OCI-LY7 (cell line): ENCODE data around the gene OR6Q1. TPM values are rescaled to one million over a fixed set of nuclear protein-coding genes. Genes with fewer than 3 reads are reported as not detected.

Experiments
- BruUV-seq: library from RNA; stranded (reverse); fragments of 400-500 nt; replicated peaks from 2 replicates; lab custom pipeline; 2021; lab: Mats Ljungman, UMichigan
- CTCF ChIA-PET: fragments of 300-600 bp; sonication (Branson Sonifier 250); formaldehyde crosslinking; loops from one replicate; lab custom pipeline; 2022; ENCODE audit warnings: antibody characterized with exemption; ENCODE audit not compliant: unreplicated experiment; lab: Charles Lee
- POLR2A ChIA-PET: fragments of 300-600 bp; sonication (Branson Sonifier 250); formaldehyde crosslinking; loops from one replicate; lab custom pipeline; 2022; ENCODE audit warnings: antibody characterized with exemption; lab: Charles Lee
- DNase-seq: peaks from one replicate; pipeline ENCODE4 v3.0.0-alpha.2; 2015; ENCODE audit warnings: low spot score
- H2AFZ ChIP-seq: fragments of 200-600 bp; sonication (generic), shearing (Covaris generic); 2 replicates; pipeline ENCODE4 v1.6.1; 2014; ENCODE audit warnings: mild to moderate bottlenecking, antibody characterized with exemption, low read length, moderate library complexity
- H3K27ac ChIP-seq: fragments of 200-600 bp; sonication (generic); 2 replicates; pipeline ENCODE4 v1.5.1; 2014; ENCODE audit warnings: mixed run types, low read depth, mild to moderate bottlenecking, moderate library complexity, low read length, inconsistent platforms; ENCODE audit not compliant: poor library complexity, severe bottlenecking
- H3K36me3 ChIP-seq: fragments of 200-600 bp; sonication (generic); 2 replicates; pipeline ENCODE4 v1.6.1; 2014; ENCODE audit warnings: mild to moderate bottlenecking, antibody characterized with exemption, low read length, moderate library complexity, mixed read lengths; ENCODE audit not compliant: insufficient read depth
- H3K4me1 ChIP-seq: fragments of 200-600 bp; sonication (generic); 2 replicates; pipeline ENCODE4 v1.5.1; 2014; ENCODE audit warnings: mild to moderate bottlenecking, low read length; ENCODE audit not compliant: insufficient read depth, poor library complexity, severe bottlenecking
- H3K4me2 ChIP-seq: fragments of 200-600 bp; sonication (generic); 2 replicates; pipeline ENCODE4 v1.6.1; 2014; ENCODE audit warnings: mild to moderate bottlenecking, low read length
- H3K4me3 ChIP-seq: fragments of 200-600 bp; sonication (generic); 2 replicates; pipeline ENCODE4 v1.5.1; 2014; ENCODE audit warnings: mild to moderate bottlenecking, low read depth, low read length; ENCODE audit not compliant: poor library complexity, severe bottlenecking
- H3K79me2 ChIP-seq: fragments of 200-600 bp; sonication (generic); 2 replicates; pipeline ENCODE4 v1.6.1; 2016; ENCODE audit warnings: low read depth, mild to moderate bottlenecking, low read length, moderate library complexity, mixed read lengths; ENCODE audit not compliant: insufficient read depth
- H3K9me2 ChIP-seq: fragments of 200-600 bp; sonication (generic); 2 replicates; pipeline ENCODE4 v1.6.1; 2016; ENCODE audit warnings: mild to moderate bottlenecking, low read length, mixed read lengths; ENCODE audit not compliant: insufficient read depth
- H3K9me3 ChIP-seq: fragments of 200-600 bp; sonication (generic); 2 replicates; pipeline ENCODE4 v1.6.1; 2014; ENCODE audit warnings: mild to moderate bottlenecking, mixed run types, low read length, mixed read lengths
- H4K20me1 ChIP-seq: fragments of 200-600 bp; sonication (generic); 2 replicates; pipeline ENCODE4 v1.6.1; 2014; ENCODE audit warnings: mild to moderate bottlenecking, antibody characterized with exemption, low read length, moderate library complexity, mixed read lengths; ENCODE audit not compliant: insufficient read depth
- CTCF ChIP-seq: fragments of 200-600 bp; sonication (generic); conservative IDR thresholded peaks from 2 replicates; pipeline ENCODE4 v1.5.1; 2014; ENCODE audit warnings: mild to moderate bottlenecking, antibody characterized with exemption, low read length, moderate library complexity, mixed read lengths
- EZH2phosphoT487 ChIP-seq: fragments of 200-600 bp; sonication (generic); IDR thresholded peaks from 2 replicates; pipeline ENCODE4 v1.6.1; 2018; ENCODE audit warnings: low read depth, borderline replicate concordance, mild to moderate bottlenecking, mixed run types, antibody characterized with exemption, low read length, moderate library complexity, mixed read lengths
- intact Hi-C: fragments of 100-400 bp; cut with micrococcal nuclease; formaldehyde crosslinking; loops from one replicate; pipeline ENCODE4 v1.10.0; 2022; ENCODE audit not compliant: unreplicated experiment
- total RNA-seq, 2 experiments: library from RNA; depleted of rRNA in 1 of 2; stranded (reverse); fragments of >200 nt in 1 of 2; shearing (Covaris generic) in 1 of 2; gene quantifications; 2 replicates each; pipeline ENCODE4 v1.2.3, GENCODE V29; 2014 to 2022

Gene OR6Q1
- total RNA-seq, 2 experiments from 2014 or later, result not detected

GRCh38 chr11:58057481-58057880 lies 26.7 kb downstream of the OR6Q1 start:
- H2AFZ ChIP-seq, result no peak overlapping the region
- no TSS peak for BruUV-seq
- H3K4me2 ChIP-seq, result no peak overlapping the region
- CTCF ChIA-PET, result no interaction called here
- no peaks in the 10 kb centered on the region for H3K9me3 ChIP-seq
- no peaks in the 10 kb centered on the region for H4K20me1 ChIP-seq
- H3K79me2 ChIP-seq, result no peaks in the 10 kb centered on the region
- no peaks in the 10 kb centered on the region for H3K9me2 ChIP-seq
- POLR2A ChIA-PET, result interaction anchor here (0.7 to 1.0 kb wide), 2 partner anchors 15 to 108 kb away, joined by 4 to 9 read pairs; no protein-coding TSS in a partner anchor
- TF ChIP-seq EZH2phosphoT487 (no peak), CTCF (no peak)
- intact Hi-C loops, result no loop called here
- DNase-seq, result no peak
- H3K27ac ChIP-seq, result no peak overlapping the region
- no peaks in the 10 kb centered on the region for H3K36me3 ChIP-seq
- no peak overlapping the region for H3K4me3 ChIP-seq
- no peaks in the 10 kb centered on the region for H3K4me1 ChIP-seq

DNA sequence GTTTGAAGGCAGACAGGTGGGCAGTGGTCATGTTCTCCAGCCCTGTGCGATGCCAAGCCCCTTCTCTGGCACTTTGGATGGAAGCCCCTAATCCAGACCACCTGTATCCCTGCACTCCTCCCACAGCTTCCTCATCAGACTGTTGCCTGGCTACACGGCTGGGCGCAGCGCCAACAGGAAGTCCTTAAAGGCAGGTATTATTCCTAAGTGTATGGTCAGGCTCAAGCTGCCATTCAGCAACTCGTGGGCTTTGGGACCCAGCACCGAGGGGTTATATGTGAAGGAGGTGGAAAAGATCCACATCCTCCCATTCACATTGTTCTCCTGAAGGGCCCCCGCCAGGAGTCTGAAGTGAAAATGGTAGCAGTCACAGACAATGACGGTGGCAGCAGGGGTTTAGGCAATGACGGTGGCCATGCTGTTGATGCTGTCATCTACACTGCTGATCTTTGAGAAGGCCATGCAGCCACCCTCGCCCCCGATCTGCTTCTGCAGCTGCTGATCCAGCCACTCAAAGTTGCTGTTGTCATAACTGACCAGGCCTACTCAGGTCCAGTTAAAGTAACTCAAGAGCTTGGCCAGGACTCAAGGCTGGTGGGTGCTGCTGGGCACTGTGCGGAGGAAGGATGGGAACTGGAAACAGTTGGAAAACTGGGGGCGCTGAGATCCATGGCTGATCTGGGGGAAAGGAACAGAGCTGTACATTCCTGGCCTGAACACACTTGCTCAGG lies 27.7 kb downstream of the OR6Q1 start:
- DNase-seq, result no peak
- intact Hi-C loops, result no loop called here
- no peaks in the 10 kb centered on the region for H3K79me2 ChIP-seq
- TF ChIP-seq CTCF (no peak), EZH2phosphoT487 (no peak)
- no peaks in the 10 kb centered on the region for H3K4me1 ChIP-seq
- H3K4me3 ChIP-seq, result no peak overlapping the region
- ChIA-PET CTCF (no interaction called here), POLR2A (no interaction called here)
- H4K20me1 ChIP-seq, result no peaks in the 10 kb centered on the region
- no peaks in the 10 kb centered on the region for H3K36me3 ChIP-seq
- no TSS peak for BruUV-seq
- H3K27ac ChIP-seq, result no peak overlapping the region
- H3K9me2 ChIP-seq, result no peaks in the 10 kb centered on the region
- no peak overlapping the region for H3K4me2 ChIP-seq
- H2AFZ ChIP-seq, result no peak overlapping the region
- no peaks in the 10 kb centered on the region for H3K9me3 ChIP-seq

- H3K4me1 ChIP-seq, result no peaks in the 10 kb centered on the region
- H3K79me2 ChIP-seq, result no peaks in the 10 kb centered on the region
- no TSS peak for BruUV-seq
- no peaks in the 10 kb centered on the region for H4K20me1 ChIP-seq
- intact Hi-C loops, result no loop called here
- ChIA-PET CTCF (no interaction called here), POLR2A (interaction anchor here (0.6 kb wide), 1 partner anchor 269 kb away, joined by 4 read pairs; no protein-coding TSS in a partner anchor)
- H3K4me3 ChIP-seq, result no peak overlapping the region
- no peaks in the 10 kb centered on the region for H3K9me2 ChIP-seq
- no peak overlapping the region for H3K4me2 ChIP-seq
- H3K27ac ChIP-seq, result no peak overlapping the region
- H3K9me3 ChIP-seq, result no peaks in the 10 kb centered on the region
- no peak for TF ChIP-seq CTCF
- TF ChIP-seq EZH2phosphoT487, result no peak
- DNase-seq, result no peak
- H3K36me3 ChIP-seq, result no peaks in the 10 kb centered on the region
- no peak overlapping the region for H2AFZ ChIP-seq
Observed at GRCh38 chr11:58059007-58059350, 28.2 kb downstream of the OR6Q1 start.
